ENCODE measurements around the gene KIAA0408. TPM values are rescaled to one million over a fixed set of nuclear protein-coding genes. Genes with fewer than 3 reads are reported as not detected.

Gene KIAA0408
- total and polyA plus RNA-seq, 2 of the 8 experiments (the other 6 are each of a cell fraction or from before 2014, with no cell fraction given): 3.3 to 10.8 TPM

- TF ChIP-seq USF2 (IDR thresholded peaks at IDR 0.05; ENCODE audit: low read length) (no peak), CTBP2 (IDR thresholded peaks at IDR 0.05; ENCODE audit: borderline replicate concordance, insufficient read depth, insufficient read length, low read length) (no peak)
Observed at GRCh38 chr6:127420556-127420955, 38.6 kb downstream of the KIAA0408 start (continued).

Measured in H1 (cell line).